DND-41 (cell line): ENCODE results near the gene CCL14.

ENCODE experiments used
- CTCF ChIP-seq: IDR thresholded peaks from 2 replicates; pipeline ENCODE4 v1.5.1; 2012; ENCODE audit warnings: borderline replicate concordance, low read length, moderate library complexity, mild to moderate bottlenecking; ENCODE audit not compliant: poor library complexity, severe bottlenecking; ENCODE audit errors: extremely low read depth
- EZH2 ChIP-seq: IDR thresholded peaks from 3 replicates; pipeline ENCODE4 v1.6.1; 2012; ENCODE audit warnings: borderline replicate concordance, low read depth, mild to moderate bottlenecking, moderate library complexity, low read length, inconsistent platforms; ENCODE audit not compliant: severe bottlenecking

- TF ChIP-seq CTCF: no peak
- TF ChIP-seq EZH2: no peak
Observed at GRCh38 chr17:35984140-35984539, 2.4 kb downstream of the CCL14 start.
